Measurements from ENCODE around the gene CHST11.

CHST11 gene

GRCh38 chr12:104427547-104427938, 29.2 kb upstream of the CHST11 start:
- Histone ChIP-seq H4K20me1 (ENCODE audit: low read depth, low read length) (no peaks in the 10 kb centered on the region), H3K9ac (ENCODE audit: low read length) (no peak overlapping the region), H3K27me3 (ENCODE audit: low read length) (no peaks in the 10 kb centered on the region), H3K4me3 (ENCODE audit: insufficient read depth, low read length, poor library complexity, severe bottlenecking) (no peak overlapping the region), H3K27ac (ENCODE audit: low read depth, low read length) (no peak overlapping the region), H3K9me3 (ENCODE audit: insufficient read depth, low read length) (no peaks in the 10 kb centered on the region), H3K9me2 (replicated peaks; ENCODE audit: insufficient read depth, low read length) (no peaks in the 10 kb centered on the region), H2AFZ (ENCODE audit: low read depth, low read length, severe bottlenecking) (no peak overlapping the region), H3K36me3 (ENCODE audit: low read length) (no peaks in the 10 kb centered on the region), H3F3A (ENCODE audit: insufficient read depth) (no peaks in the 10 kb centered on the region), H3K79me2 (ENCODE audit: insufficient read depth, low read length) (no peaks in the 10 kb centered on the region), H3K4me2 (ENCODE audit: low read depth, low read length, poor library complexity, severe bottlenecking) (no peak overlapping the region)
- TF ChIP-seq CTCF (IDR thresholded peaks at IDR 0.05; ENCODE audit: insufficient read depth, low read length, poor library complexity, severe bottlenecking) (no peak), EZH2phosphoT487 (conservative IDR thresholded peaks at IDR 0.05; ENCODE audit: low read length) (no peak)

GRCh38 chr12:104433061-104433460, 23.7 kb upstream of the CHST11 start:
- Histone ChIP-seq H3K9me3 (ENCODE audit: insufficient read depth, low read length) (no peaks in the 10 kb centered on the region), H3K27me3 (ENCODE audit: low read length) (no peaks in the 10 kb centered on the region), H3K9me2 (replicated peaks; ENCODE audit: insufficient read depth, low read length) (no peaks in the 10 kb centered on the region), H3F3A (ENCODE audit: insufficient read depth) (no peaks in the 10 kb centered on the region), H3K4me3 (ENCODE audit: insufficient read depth, low read length, poor library complexity, severe bottlenecking) (no peak overlapping the region), H2AFZ (ENCODE audit: low read depth, low read length, severe bottlenecking) (no peak overlapping the region), H3K9ac (ENCODE audit: low read length) (no peak overlapping the region), H3K36me3 (ENCODE audit: low read length) (no peaks in the 10 kb centered on the region), H3K27ac (ENCODE audit: low read depth, low read length) (no peak overlapping the region), H4K20me1 (ENCODE audit: low read depth, low read length) (no peaks in the 10 kb centered on the region), H3K4me2 (ENCODE audit: low read depth, low read length, poor library complexity, severe bottlenecking) (no peak overlapping the region), H3K79me2 (ENCODE audit: insufficient read depth, low read length) (no peaks in the 10 kb centered on the region)
- no peak for TF ChIP-seq CTCF (IDR thresholded peaks at IDR 0.05; ENCODE audit: insufficient read depth, low read length, poor library complexity, severe bottlenecking)
- TF ChIP-seq EZH2phosphoT487 (conservative IDR thresholded peaks at IDR 0.05; ENCODE audit: low read length): no peak

- TF ChIP-seq EZH2phosphoT487 (conservative IDR thresholded peaks at IDR 0.05; ENCODE audit: low read length): no peak
- no peak for TF ChIP-seq CTCF (IDR thresholded peaks at IDR 0.05; ENCODE audit: insufficient read depth, low read length, poor library complexity, severe bottlenecking)
- H3K27me3 ChIP-seq (ENCODE audit: low read length): no peaks in the 10 kb centered on the region
These were observed 22.6 kb upstream of the CHST11 start for GRCh38 chr12:104434129-104434528.

More at GRCh38 chr12:104434129-104434528, 22.6 kb upstream of the CHST11 start:
- Histone ChIP-seq H3K79me2 (ENCODE audit: insufficient read depth, low read length) (no peaks in the 10 kb centered on the region), H3K9me2 (replicated peaks; ENCODE audit: insufficient read depth, low read length) (no peaks in the 10 kb centered on the region), H4K20me1 (ENCODE audit: low read depth, low read length) (no peaks in the 10 kb centered on the region), H3K9me3 (ENCODE audit: insufficient read depth, low read length) (no peaks in the 10 kb centered on the region), H3F3A (ENCODE audit: insufficient read depth) (no peaks in the 10 kb centered on the region), H3K4me2 (ENCODE audit: low read depth, low read length, poor library complexity, severe bottlenecking) (no peak overlapping the region), H3K9ac (ENCODE audit: low read length) (no peak overlapping the region), H2AFZ (ENCODE audit: low read depth, low read length, severe bottlenecking) (no peak overlapping the region), H3K27ac (ENCODE audit: low read depth, low read length) (no peak overlapping the region), H3K4me3 (ENCODE audit: insufficient read depth, low read length, poor library complexity, severe bottlenecking) (no peak overlapping the region), H3K36me3 (ENCODE audit: low read length) (no peaks in the 10 kb centered on the region)
